ENCODE data around the gene TTC39C.

GRCh38 chr18:24086082-24086481 lies 71.5 kb downstream of the TTC39C start:
- TF ChIP-seq CTCF (IDR thresholded peaks at IDR 0.05; ENCODE audit: borderline replicate concordance, extremely low read depth, low read length, poor library complexity, severe bottlenecking) = no peak
- TF ChIP-seq EZH2 (IDR thresholded peaks at IDR 0.05; ENCODE audit: borderline replicate concordance, low read depth, low read length, severe bottlenecking) = no peak

Data from DND-41 (cell line).